GM12865 (cell line): ENCODE results near the gene HOXA3.

ENCODE experiments used
- DNase-seq: peaks from one replicate; pipeline ENCODE4 v3.0.0; 2010; ENCODE audit warnings: low read depth
- H3K4me3 ChIP-seq: 2 replicates; pipeline ENCODE4 v1.5.1; 2011; ENCODE audit warnings: mild to moderate bottlenecking, low read depth, low read length, control low read depth
- TF ChIP-seq, protein P1 (sequence below): IDR thresholded peaks from 2 replicates; pipeline ENCODE4 v1.5.1; 2011; ENCODE audit warnings: low read length, control low read depth, low read depth, inconsistent platforms; ENCODE audit not compliant: insufficient read depth; ENCODE audit errors: missing control alignments

The HOXA3 gene

DNA sequence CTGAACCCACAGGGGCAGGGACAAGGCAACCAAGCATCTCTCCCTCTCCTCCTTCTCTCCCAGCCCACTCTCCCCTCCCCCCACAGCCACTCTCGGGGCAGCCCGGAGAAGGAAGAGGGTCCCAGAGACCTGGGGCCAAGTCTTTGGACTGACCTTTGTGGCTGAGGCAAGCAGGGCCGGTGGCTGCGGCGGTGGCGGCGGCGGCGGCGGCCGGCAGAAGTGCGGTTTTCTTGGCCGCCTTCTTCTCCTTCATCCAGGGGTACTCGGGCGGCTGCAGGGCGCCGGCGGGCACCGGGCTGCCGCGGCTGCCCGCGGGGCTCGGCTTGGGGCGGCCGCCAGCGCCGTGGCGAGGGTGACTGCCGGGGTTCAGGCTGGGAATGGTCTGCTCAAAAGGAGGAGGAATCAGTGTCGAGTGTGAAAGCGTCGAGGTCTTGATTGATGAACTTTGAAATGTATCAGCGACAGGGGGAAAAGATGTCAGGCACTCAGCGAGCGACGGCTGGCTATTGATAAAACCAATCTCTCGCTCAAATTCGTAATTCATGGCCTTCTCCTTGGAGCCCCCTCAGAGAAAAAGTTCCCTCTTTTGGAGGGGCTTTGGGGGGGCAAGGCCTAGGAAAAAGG is 50.3 kb downstream of the HOXA3 start:
- no peak for DNase-seq
- TF ChIP-seq, protein P1, sequence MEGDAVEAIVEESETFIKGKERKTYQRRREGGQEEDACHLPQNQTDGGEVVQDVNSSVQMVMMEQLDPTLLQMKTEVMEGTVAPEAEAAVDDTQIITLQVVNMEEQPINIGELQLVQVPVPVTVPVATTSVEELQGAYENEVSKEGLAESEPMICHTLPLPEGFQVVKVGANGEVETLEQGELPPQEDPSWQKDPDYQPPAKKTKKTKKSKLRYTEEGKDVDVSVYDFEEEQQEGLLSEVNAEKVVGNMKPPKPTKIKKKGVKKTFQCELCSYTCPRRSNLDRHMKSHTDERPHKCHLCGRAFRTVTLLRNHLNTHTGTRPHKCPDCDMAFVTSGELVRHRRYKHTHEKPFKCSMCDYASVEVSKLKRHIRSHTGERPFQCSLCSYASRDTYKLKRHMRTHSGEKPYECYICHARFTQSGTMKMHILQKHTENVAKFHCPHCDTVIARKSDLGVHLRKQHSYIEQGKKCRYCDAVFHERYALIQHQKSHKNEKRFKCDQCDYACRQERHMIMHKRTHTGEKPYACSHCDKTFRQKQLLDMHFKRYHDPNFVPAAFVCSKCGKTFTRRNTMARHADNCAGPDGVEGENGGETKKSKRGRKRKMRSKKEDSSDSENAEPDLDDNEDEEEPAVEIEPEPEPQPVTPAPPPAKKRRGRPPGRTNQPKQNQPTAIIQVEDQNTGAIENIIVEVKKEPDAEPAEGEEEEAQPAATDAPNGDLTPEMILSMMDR: no peak
- H3K4me3 ChIP-seq: no peak overlapping the region

DNA sequence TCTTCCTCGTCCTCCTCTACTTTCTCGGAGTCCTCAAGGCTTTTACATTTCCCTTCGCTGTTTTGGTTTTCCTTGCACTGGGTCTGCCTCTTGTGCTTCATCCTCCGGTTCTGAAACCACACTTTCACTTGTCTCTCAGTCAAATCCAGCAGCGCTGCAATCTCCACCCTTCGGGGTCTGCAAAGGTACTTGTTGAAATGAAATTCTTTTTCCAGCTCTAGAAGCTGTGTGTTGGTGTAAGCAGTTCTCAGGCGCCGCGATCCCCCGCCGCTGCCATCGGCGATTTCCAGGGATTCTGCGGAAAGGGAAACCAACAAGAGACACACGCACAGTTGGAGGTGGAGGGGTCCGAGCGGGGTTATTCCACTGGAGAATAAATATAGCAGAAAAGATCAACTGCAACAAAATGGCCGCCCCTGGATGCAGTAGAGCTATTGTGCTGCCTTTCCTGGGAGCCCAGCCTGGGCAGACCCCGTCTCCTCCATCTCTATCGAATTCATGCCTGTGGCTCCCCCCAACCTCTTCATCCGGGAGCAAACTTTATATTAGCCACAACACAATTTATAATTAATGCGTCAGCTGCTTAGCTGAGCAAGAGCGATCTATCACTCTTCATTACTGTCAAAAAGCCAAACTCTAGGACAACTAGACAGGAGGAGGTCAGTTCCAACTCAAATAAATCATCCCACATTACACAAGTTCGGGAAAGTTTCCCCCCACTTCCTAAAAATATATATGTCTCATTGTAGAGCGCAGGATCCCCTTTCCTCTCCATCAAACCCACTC is 51.0 kb downstream of the HOXA3 start:
- TF ChIP-seq, protein P1: no peak
- H3K4me3 ChIP-seq: no peak overlapping the region
- DNase-seq: no peak

DNA sequence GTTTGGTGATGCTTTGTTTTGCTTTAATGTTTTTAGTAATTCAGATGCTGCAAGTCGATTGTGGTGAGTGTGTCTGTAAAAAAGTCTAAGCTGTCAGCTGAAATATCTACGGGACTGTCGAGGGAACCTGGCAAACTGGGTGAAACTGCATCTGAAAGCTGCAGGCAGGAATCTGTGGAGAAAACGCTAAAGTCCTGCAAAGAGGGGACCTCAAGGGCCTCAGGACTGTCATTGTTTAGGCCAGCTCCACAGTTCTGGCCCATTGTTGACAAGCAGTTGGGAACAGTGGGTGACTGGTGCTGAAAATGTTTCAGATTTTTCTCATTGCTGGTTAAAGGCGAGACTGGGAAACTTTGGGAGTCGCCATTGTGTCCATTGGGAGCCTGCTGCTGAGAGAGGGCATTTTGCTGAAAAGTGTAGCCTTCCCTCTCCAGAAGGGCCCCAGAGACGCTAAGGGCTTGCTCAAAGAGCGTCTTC is 51.7 kb downstream of the HOXA3 start:
- TF ChIP-seq, protein P1: no peak
- no peak for DNase-seq
- H3K4me3 ChIP-seq: no peak overlapping the region

DNA sequence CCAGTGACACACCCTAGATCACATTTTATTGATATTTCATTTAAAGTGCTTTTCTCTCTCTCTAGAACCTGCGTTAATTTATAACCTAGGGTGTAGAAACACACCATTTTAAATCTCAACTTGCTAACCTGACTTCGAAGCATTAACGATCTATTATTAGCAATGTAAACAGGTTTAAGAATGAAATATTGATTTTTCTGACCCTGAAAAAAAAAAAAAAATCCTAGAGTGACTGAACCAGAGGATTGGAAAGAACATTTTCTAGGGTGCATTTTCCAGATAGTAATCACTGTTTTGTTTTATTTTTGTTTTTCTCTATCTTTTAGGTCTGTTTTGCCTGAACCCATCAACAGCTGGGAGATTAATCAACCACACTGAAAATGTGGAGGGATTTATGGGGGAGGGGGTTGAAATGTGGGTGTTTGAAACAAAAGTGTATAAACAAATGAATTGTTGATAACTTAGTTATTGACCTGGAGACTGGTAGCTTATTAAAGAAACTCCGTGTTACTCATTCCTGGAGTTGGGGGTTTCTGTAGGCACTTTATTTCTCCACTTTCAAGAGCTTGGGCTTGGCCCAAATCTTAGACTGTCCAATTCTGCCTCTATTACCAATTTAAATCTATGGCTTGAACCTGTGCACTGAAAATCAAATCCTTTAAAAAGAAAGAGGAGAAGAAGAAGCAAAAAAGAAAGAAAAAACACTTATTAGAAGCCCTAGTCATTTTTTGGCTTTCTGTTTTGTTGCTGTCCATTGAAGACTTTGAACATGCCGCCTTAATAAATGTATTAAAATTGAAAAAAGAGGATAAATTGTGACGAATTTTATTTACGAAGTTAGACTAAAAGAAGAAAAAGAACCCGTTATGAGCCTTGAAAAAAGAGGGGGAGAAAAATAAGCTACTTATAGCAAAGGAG is 52.7 kb downstream of the HOXA3 start:
- TF ChIP-seq, protein P1: no peak
- no peak overlapping the region for H3K4me3 ChIP-seq
- DNase-seq: no peak

DNA sequence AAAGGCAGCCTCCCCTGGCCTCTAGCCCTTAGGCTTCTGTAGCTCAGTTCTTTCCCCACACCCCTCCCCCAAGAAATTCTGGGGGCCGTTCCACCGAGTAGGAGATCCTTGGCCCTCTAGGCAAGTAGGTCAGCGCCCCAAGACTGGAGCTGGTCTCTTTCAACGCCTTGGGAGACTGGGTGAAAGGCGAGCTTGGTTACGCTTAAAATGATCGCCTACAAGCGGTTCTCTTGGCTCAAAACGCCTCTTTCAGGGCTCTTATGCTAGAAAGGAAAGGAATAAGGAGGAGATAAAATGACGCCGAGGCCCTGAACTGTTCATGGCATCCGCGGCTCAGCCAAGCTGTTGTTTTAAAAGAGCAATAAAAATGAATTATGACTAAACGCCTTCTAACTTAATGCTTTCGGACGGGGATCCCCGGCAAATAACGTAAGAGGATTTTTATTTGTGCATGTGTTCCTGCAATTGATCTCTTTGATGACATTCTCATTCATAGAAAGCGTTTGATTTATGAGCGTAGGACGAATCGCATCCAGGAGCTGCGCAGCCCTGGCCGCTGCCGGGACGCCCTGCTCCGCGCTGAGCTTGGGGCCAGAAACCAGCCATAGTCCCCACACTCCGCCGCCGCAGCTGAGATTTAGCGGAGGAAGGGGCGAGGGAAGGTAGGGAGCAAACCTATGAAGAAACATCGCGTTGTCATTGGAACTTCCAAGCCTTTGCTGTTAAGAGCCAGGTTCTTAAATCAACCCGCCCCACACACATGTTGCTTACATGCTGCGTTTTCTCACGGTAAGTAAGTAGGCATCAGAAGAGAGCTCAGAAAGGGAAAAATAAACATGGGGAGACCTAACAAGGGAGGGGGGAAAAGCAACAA is 53.6 kb downstream of the HOXA3 start:
- DNase-seq: no peak
- no peak overlapping the region for H3K4me3 ChIP-seq
- TF ChIP-seq, protein P1: no peak
